ENCODE measurements around the gene CASKIN1.

DNA sequence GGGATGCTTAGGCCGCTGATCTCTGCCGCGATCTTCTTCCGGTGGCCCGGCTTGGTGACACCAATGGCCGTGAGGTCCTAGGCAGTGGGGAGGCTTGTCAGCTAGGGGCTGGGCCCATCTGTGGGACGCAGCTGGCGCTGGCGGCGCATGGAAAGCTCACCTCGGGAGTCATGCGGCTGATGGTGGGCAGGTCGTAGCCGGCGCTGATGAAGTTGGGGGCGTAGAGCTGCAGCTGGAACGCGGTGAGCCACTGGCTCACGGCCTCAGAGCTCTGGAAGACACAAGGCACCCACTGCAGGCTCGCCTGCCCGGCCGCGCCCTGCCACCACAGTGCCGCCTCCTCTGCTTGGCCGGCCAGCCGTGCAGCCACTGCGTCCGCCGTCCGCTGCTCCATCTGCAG, 12.7 kb downstream of the CASKIN1 start:
- TF ChIP-seq, protein P1, sequence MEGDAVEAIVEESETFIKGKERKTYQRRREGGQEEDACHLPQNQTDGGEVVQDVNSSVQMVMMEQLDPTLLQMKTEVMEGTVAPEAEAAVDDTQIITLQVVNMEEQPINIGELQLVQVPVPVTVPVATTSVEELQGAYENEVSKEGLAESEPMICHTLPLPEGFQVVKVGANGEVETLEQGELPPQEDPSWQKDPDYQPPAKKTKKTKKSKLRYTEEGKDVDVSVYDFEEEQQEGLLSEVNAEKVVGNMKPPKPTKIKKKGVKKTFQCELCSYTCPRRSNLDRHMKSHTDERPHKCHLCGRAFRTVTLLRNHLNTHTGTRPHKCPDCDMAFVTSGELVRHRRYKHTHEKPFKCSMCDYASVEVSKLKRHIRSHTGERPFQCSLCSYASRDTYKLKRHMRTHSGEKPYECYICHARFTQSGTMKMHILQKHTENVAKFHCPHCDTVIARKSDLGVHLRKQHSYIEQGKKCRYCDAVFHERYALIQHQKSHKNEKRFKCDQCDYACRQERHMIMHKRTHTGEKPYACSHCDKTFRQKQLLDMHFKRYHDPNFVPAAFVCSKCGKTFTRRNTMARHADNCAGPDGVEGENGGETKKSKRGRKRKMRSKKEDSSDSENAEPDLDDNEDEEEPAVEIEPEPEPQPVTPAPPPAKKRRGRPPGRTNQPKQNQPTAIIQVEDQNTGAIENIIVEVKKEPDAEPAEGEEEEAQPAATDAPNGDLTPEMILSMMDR (IDR thresholded peaks at IDR 0.05): no peak
- no peak for TF ChIP-seq POLR2A (IDR thresholded peaks at IDR 0.05)
- no peak for TF ChIP-seq EP300 (IDR thresholded peaks at IDR 0.05)
- TF ChIP-seq POLR2AphosphoS5 (IDR thresholded peaks at IDR 0.05): no peak

All from stomach (tissue), 4 donors.